ENCODE measurements around the gene CCNL1.

The CCNL1 gene

GRCh38 chr3:157101486-157101885, 58.5 kb downstream of the CCNL1 start:
- Histone ChIP-seq H3K36me3 (ENCODE audit: control insufficient read depth, insufficient read depth, low read length) (no peaks in the 10 kb centered on the region), H3K27ac (ENCODE audit: low read depth, low read length) (no peak overlapping the region), H3K27me3 (ENCODE audit: control insufficient read depth, insufficient read depth, low read length) (no peaks in the 10 kb centered on the region), H3K9ac (ENCODE audit: low read length) (no peak overlapping the region), H3K4me3 (ENCODE audit: low read length) (no peak overlapping the region), H3K4me1 (ENCODE audit: control insufficient read depth, insufficient read depth, low read length) (peaks cover 30% of the 10 kb centered on the region)

- H3K27me3 ChIP-seq (ENCODE audit: control insufficient read depth, insufficient read depth, low read length) = no peaks in the 10 kb centered on the region
- H3K4me3 ChIP-seq (ENCODE audit: low read length) = no peak overlapping the region
- peaks cover 30% of the 10 kb centered on the region for H3K4me1 ChIP-seq (ENCODE audit: control insufficient read depth, insufficient read depth, low read length)
- peak overlapping the region; percentile 48 for H3K27ac ChIP-seq (ENCODE audit: low read depth, low read length)
- no peak overlapping the region for H3K9ac ChIP-seq (ENCODE audit: low read length)
- H3K36me3 ChIP-seq (ENCODE audit: control insufficient read depth, insufficient read depth, low read length) = no peaks in the 10 kb centered on the region
Observed at GRCh38 chr3:157100608-157101396, 59.1 kb downstream of the CCNL1 start.

GRCh38 chr3:157100096-157100477, 59.9 kb downstream of the CCNL1 start:
- Histone ChIP-seq H3K27ac (ENCODE audit: low read depth, low read length) (peak overlapping the region; percentile 48), H3K4me1 (ENCODE audit: control insufficient read depth, insufficient read depth, low read length) (peaks cover 27% of the 10 kb centered on the region)

GRCh38 chr3:157099326-157100095, 60.4 kb downstream of the CCNL1 start:
- peaks cover 21% of the 10 kb centered on the region for H3K4me1 ChIP-seq (ENCODE audit: control insufficient read depth, insufficient read depth, low read length)
- no peaks in the 10 kb centered on the region for H3K36me3 ChIP-seq (ENCODE audit: control insufficient read depth, insufficient read depth, low read length)
- no peak overlapping the region for H3K9ac ChIP-seq (ENCODE audit: low read length)
- no peak overlapping the region for H3K4me3 ChIP-seq (ENCODE audit: low read length)
- H3K27ac ChIP-seq (ENCODE audit: low read depth, low read length) = peak overlapping the region; percentile 48
- no peaks in the 10 kb centered on the region for H3K27me3 ChIP-seq (ENCODE audit: control insufficient read depth, insufficient read depth, low read length)

More at GRCh38 chr3:157100096-157100477, 59.9 kb downstream of the CCNL1 start:
- Histone ChIP-seq H3K27me3 (ENCODE audit: control insufficient read depth, insufficient read depth, low read length) (no peaks in the 10 kb centered on the region), H3K9ac (ENCODE audit: low read length) (no peak overlapping the region), H3K36me3 (ENCODE audit: control insufficient read depth, insufficient read depth, low read length) (no peaks in the 10 kb centered on the region), H3K4me3 (ENCODE audit: low read length) (no peak overlapping the region)

- no peak overlapping the region for H3K27ac ChIP-seq (ENCODE audit: low read depth, low read length)
- peaks cover 19% of the 10 kb centered on the region for H3K4me1 ChIP-seq (ENCODE audit: control insufficient read depth, insufficient read depth, low read length)
- no peaks in the 10 kb centered on the region for H3K27me3 ChIP-seq (ENCODE audit: control insufficient read depth, insufficient read depth, low read length)
- H3K4me3 ChIP-seq (ENCODE audit: low read length) = no peak overlapping the region
- H3K36me3 ChIP-seq (ENCODE audit: control insufficient read depth, insufficient read depth, low read length) = no peaks in the 10 kb centered on the region
- H3K9ac ChIP-seq (ENCODE audit: low read length) = no peak overlapping the region
Observed at GRCh38 chr3:157098823-157099185, 61.1 kb downstream of the CCNL1 start.

- Histone ChIP-seq H3K27ac (ENCODE audit: low read depth, low read length) (no peak overlapping the region), H3K27me3 (ENCODE audit: control insufficient read depth, insufficient read depth, low read length) (no peaks in the 10 kb centered on the region), H3K4me1 (ENCODE audit: control insufficient read depth, insufficient read depth, low read length) (peaks cover 17% of the 10 kb centered on the region), H3K36me3 (ENCODE audit: control insufficient read depth, insufficient read depth, low read length) (no peaks in the 10 kb centered on the region), H3K4me3 (ENCODE audit: low read length) (no peak overlapping the region), H3K9ac (ENCODE audit: low read length) (no peak overlapping the region)
Observed at GRCh38 chr3:157098121-157098822, 61.7 kb downstream of the CCNL1 start.
